ENCODE results near the gene ATG10.
"Not testable (repeated sequence)": the region's sequence is repeated elsewhere in the genome, so short reads cannot be mapped to it uniquely, and the experiment has no call there.

ATG10 gene

GRCh38 chr5:82244854-82245635 lies 273.2 kb downstream of the ATG10 start:
- DNase-seq = no peak

- DNase-seq = no peak
These were observed 275.2 kb downstream of the ATG10 start for GRCh38 chr5:82246960-82247574.

GRCh38 chr5:82252744-82253143 lies 280.9 kb downstream of the ATG10 start:
- DNase-seq = no peak

- DNase-seq = no peak
These were observed 284.0 kb downstream of the ATG10 start for GRCh38 chr5:82255844-82256243.

GRCh38 chr5:82257247-82257646 lies 285.4 kb downstream of the ATG10 start:
- DNase-seq = no peak

GRCh38 chr5:82257729-82258128 lies 285.9 kb downstream of the ATG10 start:
- no peak for DNase-seq

- no peak for DNase-seq
These were observed 287.5 kb downstream of the ATG10 start for GRCh38 chr5:82259172-82259800.

- no peak for DNase-seq
These were observed 293.2 kb downstream of the ATG10 start for GRCh38 chr5:82265047-82265446.

- not testable (repeated sequence) for DNase-seq
These were observed 295.6 kb downstream of the ATG10 start for GRCh38 chr5:82267297-82267933.

- not testable (repeated sequence) for DNase-seq
These were observed 297.5 kb downstream of the ATG10 start for GRCh38 chr5:82269363-82269762.

- DNase-seq = not testable (repeated sequence)
These were observed 300.9 kb downstream of the ATG10 start for GRCh38 chr5:82272571-82273356.

GRCh38 chr5:82273426-82273825 lies 301.6 kb downstream of the ATG10 start:
- not testable (repeated sequence) for DNase-seq

- DNase-seq = no peak
These were observed 302.8 kb downstream of the ATG10 start for GRCh38 chr5:82274343-82275211.

- no peak for DNase-seq
These were observed 303.4 kb downstream of the ATG10 start for GRCh38 chr5:82275216-82275664.

- DNase-seq = no peak
These were observed 305.2 kb downstream of the ATG10 start for GRCh38 chr5:82276800-82277612.

- DNase-seq = no peak
These were observed 305.8 kb downstream of the ATG10 start for GRCh38 chr5:82277613-82277986.

GRCh38 chr5:82277987-82278710 lies 306.3 kb downstream of the ATG10 start, which contains the start of gene RPS23:
RPS23 (minus strand) TSS chr5:82278354; CDS start chr5:82278323, 31 bp downstream.
- DNase-seq = peak; percentile 92

- no peak for DNase-seq
These were observed 307.0 kb downstream of the ATG10 start for GRCh38 chr5:82278711-82279370.

GRCh38 chr5:82283893-82284292 lies 312.1 kb downstream of the ATG10 start:
- DNase-seq = no peak
